GM19455 (cell line): ENCODE data around the gene NTRK3.
"Not testable (repeated sequence)": the region's sequence is repeated elsewhere in the genome, so short reads cannot be mapped to it uniquely, and the experiment has no call there.

Source experiments
- ATAC-seq: cut with Tn5 transposase; IDR thresholded peaks from one replicate; pipeline ENCODE4 v1.9.1; 2021; ENCODE audit not compliant: unreplicated experiment

The NTRK3 gene

DNA sequence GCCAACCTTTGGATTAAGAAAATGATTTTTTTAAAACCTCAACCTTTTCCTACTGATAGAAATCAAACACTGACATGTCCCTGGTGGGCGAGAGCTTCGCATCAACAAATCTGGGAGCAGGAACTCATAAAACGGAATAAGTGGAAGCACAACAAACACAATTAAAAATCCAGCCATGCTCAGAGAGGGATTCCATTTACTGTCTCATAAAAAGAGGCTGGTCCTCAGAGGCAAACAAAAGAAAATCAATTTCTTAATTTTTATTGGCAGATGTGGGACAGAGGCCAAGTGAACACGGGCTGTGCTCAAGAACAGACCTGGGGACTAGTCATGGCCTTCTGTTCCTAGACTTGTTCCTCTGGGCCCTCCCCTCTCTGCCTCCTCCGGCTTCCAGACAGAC, 214.5 kb downstream of the NTRK3 start:
- no peak for ATAC-seq

DNA sequence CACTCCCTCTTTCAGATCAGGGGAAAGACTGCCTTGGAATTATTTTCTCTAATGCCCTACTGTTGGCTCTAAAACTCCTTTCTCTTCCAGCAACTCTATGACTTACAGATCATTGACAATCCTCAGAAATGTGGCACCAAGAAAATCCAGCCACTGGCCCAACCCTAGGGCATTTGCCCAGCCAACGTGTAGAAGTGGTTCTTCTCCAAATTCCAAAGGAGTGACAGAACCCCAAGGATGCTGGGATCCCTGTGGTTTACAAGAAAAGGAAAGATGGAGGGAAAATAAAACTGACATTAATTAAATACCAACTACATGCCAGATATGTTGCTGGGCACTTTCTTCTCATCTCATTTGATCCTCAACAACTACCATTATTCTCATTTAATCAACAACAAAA, 216.0 kb downstream of the NTRK3 start:
- ATAC-seq: no peak

DNA sequence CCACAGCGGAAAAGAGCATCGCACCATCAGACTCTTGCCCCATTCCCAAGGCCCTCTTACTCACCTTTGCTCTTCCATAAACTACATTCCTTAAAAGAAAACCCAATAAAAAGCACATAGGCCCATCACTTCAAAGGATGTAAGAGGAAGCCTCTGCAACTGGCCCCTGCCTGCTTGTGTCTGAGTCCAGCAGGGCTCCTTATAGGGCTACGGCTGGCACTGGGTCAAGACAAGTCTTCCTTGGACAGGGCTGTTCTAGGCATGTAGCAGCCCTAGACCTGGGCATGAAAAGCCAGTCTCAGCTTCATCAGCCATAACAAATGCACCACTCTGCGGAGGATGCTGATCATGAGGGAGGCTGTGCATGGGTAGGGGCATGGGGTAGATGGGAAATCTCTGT, 218.3 kb downstream of the NTRK3 start:
- ATAC-seq: no peak

DNA sequence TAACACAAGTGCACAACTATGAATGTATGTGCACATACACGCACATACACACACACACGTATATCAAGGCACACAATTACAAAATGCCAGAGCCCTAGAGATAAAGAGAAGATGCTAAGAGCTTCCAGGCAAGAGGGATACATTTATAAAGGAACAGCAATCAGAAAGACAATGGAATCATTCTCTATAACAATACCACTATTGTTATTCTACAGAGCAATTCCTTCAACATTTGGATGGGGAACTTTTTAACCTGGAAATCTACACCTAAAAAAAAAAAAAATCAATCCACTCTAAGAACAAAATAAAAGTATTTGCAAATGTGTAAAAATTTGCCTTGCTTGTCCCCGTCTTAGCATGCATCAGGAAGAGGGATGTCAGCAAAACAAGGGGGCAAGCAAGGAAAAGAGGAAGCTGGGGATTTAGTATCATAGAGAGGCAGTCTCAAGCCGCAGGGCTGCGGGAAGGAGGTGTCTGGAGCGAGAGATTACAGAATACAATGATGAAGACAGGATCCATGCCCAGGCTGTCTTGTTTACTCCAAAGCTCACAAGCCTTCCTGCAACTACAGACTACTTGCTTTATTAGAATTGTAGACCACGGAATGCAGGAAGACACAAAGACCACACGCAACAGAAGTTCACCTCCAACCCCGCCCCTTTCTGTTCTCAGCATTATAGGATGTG, 220.2 kb downstream of the NTRK3 start:
- no peak for ATAC-seq

DNA sequence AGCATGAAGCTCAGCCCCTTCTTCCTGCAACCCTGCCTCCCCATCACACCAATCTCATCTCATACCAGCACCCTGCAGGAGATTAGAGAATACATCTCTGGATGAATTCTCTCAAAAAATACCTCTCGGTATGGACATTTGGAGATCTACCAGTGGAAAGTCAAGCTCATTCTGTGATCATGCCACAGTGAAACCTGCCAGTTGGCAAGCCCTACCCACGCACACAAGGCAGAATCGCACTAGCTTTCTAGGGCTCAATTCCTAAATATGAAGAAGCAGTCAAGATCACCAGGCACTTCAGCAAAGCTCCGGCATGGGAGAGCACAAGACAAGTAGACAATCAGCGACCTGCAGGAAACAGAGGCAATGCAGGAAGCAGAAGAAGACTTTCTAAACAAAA, 221.2 kb downstream of the NTRK3 start:
- ATAC-seq: no peak

DNA sequence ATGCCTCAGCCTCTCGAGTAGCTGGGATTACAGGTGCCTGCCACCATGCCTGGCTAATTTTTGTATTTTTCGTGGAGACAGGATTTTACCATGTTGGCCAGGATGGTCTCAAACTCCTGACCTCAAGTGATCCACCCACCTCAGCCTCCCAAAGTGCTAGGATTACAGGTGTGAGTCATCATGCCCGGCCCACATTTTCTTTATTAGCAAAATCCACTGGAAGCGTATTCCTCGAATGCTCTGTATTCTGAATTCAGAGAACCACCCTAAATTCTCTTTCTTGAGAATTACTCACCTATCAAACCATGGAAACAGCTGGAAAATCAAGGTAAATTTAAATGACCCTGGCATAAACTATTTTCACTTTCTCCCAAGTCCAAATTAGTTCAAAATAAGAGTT, 223.1 kb downstream of the NTRK3 start:
- ATAC-seq: not testable (repeated sequence)

DNA sequence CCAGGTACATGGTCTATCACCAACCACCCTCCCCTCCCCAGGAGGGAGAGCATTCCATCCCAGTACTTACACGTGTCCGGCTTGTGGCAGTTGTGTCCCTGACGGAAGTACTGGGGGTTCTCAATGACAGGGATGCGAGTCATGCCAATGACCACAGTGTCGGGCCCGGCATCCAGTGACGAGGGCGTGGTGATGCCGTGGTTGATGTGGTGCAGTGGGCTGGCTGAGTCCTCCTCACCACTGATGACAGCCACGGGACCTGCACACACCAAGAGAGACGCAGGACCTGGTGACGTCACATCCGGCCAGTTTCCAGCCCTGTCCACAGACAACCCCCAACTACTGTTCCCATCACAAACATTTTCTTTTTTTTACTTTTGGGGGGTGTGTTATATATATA, 223.8 kb downstream of the NTRK3 start:
- no peak for ATAC-seq

DNA sequence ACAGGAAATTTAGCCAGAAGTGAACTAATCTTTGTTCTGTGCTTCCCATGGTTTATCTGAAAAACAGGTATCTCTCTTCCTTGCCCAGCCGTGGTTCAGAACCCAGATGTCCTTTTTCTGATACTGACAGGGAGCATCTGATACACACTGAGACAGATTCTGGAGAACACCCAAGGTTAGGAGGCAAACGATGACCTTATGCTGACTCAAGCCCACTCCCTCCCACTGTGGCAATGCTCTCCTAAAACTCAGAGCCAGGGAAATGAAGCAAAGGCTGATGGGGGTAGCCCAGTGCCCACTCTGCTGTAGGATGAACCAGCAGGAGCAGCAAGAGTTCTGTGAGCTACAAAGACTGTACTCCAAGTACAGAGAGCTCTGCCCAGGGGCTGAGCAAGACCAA, 225.1 kb downstream of the NTRK3 start:
- ATAC-seq: no peak

DNA sequence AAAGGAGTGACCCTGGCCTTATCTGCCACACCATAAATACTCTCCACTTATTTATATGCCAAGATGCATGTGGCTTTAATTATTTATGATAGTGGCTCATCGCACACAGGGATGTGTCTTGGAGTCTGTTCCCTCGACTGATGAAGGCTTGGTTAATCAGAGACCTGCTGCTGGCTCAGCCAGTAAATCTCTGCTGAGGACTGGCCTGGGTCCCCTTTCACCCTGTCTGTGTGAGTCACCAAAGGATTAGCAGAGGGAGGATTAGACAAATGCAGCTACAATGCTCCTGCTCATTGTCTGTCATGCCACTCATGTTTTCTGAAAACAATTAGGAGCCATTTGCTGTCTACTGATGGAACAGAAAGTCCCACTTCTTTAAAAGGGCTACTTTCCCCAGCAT, 226.8 kb downstream of the NTRK3 start:
- ATAC-seq: no peak

DNA sequence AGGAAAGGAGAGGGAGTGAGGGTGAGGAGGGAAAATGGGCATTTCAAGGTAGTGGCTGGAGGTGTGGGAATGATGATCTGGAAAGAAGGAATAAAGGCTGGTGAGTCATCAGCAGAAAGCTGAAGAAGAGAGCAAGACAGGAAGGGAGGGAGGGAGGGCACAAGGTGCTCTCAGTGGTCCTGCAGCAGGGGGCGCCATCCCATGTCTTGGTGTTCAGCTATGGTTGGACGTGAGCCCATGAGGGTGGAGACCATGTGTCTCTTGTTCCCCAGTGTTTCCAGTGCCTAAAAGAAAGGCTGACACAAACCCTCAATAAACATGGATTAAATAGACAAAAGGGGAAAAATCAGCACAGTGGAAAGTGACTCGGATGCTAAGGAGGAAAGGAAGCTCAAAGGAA, 228.5 kb downstream of the NTRK3 start:
- ATAC-seq: no peak

DNA sequence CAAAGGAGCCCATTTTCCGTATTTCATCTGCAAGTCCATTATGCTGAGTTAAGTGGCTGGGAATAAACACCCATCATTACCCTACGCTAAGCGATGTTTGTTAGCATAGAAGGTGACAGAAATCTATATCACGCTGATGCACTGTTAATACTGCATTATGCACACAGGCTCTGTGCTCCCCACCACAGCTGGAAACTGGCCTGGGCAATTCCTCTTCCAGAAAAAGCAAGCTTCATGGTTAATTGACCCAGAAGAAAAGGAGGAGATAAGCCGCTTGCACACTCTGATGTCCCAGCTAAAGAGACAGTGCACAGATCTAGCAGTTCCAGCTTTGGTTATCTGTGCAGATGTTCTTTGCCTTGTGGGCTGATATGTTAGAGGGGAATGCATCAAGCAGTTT, 232.6 kb downstream of the NTRK3 start:
- ATAC-seq: no peak

DNA sequence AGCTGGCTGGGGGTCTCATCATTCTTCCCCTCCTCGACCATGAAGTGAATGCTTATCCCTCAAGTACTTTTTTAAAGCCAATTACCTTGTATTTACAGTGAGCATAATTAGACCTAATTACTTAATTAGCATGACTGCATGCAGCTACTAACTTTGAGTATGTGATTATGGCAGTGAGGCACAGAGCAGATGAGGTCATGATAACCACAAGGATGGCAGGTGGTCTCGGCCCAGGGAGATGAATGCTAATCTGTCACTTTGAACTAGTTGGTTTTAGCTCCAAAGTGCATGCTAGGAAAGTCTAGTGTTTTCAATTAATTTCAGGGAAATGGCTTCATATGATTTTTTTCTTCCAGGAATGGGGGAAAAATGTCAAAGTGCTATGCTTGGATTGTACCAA, 233.8 kb downstream of the NTRK3 start:
- ATAC-seq: no peak

DNA sequence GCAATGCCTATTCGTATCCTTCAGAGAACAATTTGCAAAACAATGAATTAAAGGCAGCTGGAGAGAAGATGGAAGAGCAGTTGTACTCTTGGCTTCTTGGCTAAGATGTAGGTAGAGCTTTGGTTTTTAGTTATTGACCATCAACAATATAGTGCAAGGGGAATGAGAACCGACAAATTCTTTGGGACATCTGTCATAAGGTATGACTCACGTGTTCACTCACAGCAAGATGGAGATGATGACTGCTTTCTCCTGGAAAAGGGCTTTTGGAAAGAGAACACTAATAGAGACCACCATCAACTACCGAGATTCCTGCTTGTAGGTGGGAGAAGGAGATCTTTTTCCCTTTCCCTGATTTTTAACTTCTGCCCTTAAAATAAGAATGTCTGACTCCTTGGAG, 234.9 kb downstream of the NTRK3 start:
- ATAC-seq: no peak

DNA sequence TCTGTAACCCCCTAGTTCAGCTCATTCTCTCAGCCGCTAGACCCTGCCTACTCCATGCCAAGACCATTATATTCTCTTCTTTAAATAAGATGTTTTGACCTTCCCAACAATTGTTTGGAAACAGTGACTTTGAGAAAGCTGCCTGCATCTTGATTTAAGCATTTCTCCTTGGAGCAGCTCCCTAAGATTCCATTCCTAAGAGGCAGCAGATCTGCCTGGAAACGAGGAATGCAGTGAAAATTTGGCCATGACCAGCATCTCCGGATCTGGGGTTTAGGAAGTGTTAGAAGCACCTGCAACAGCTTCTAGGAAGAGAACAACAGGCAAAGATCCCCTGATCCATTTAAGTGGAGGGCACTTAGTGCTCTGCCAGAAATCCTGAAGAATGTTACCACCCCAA, 235.7 kb downstream of the NTRK3 start:
- no peak for ATAC-seq

DNA sequence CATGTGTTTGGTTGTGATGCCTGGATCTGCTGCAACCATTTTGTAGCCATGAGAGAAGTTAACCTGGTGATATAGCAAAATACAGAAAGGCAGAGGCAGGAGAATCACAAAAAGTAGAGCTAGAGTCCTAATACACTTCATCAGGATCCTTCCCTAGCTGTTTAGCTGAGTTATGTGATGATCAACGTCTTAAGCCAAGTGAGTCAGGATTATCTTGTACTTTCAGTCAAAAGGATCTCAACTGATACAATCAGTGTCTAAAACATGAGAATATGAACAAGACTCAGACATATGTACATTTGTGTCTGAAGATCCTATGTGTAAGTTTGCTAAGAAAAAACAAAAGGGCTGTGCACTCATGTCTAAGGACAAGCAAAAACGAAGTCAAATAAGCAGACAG, 236.9 kb downstream of the NTRK3 start:
- ATAC-seq: no peak

DNA sequence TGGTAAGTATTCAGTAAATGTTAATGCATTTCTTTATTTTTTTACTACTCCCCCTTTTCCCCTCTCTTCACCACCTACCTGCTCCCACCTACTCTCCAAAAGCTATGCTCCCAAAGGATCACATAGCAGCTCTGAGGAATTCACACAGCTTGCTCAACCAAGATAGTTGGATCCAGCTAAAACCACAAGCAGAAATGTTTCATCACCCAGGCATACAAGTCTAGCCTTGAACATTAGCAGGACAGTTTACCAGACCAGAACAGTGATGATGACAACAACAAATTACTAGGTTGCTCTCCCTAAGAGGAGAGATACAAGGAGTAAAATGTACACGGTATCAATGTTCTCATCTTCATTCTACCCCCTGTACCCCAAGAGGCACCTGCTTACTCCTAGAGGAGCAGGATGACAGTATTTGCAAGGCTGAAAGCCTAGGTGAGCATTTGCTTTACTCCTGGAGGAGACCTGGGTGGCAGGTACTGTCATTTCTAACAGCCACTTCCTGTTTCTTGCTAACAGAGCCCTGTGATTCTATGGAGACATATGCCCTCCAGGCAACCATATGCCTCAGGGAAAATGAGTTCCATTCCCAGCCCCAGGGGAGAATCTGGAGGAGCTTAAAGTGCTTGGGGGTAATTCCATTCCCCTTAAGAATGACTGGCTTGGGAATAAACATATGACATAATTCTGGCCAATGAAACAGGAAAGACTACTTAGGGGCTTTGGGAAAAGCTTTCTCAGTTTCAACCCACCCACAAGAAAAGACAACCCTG, 237.5 kb downstream of the NTRK3 start:
- ATAC-seq: no peak

DNA sequence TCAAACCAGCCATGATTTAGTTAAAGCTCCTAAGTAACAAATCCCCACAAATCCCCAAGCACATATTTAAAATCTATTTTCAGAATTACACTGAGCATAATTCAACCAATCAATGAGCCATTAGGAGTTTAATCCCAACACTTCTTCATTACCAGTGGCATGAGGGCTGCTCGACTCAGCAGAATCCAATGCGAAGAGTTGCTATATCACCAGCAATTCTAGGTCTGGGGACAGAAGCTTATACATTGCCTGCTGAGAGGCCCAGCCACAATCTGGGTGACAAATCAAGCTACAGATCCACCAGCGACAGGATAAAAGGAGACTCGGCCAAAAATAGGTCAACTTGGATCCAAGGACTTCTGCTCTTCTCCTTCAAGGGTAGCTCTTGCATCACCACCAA, 238.8 kb downstream of the NTRK3 start:
- no peak for ATAC-seq

DNA sequence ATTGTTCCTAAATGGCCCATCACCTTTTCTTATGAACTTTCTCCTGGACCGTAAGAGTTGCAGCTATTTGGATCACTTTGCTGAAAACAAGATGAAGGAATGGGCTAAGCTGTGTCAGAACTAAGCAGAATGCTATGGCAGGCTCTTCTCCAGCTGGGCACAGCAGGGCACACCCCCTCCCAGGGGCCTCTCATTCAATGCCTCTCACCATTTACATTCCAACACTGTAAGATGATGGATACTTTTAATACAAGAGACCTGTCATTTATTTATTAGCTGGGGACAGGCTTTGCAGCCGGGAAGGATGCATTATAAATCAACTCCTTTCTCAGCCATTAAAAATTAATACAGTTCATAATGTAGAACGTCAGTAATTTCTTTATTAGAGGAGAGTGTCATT, 240.1 kb downstream of the NTRK3 start:
- ATAC-seq: no peak

DNA sequence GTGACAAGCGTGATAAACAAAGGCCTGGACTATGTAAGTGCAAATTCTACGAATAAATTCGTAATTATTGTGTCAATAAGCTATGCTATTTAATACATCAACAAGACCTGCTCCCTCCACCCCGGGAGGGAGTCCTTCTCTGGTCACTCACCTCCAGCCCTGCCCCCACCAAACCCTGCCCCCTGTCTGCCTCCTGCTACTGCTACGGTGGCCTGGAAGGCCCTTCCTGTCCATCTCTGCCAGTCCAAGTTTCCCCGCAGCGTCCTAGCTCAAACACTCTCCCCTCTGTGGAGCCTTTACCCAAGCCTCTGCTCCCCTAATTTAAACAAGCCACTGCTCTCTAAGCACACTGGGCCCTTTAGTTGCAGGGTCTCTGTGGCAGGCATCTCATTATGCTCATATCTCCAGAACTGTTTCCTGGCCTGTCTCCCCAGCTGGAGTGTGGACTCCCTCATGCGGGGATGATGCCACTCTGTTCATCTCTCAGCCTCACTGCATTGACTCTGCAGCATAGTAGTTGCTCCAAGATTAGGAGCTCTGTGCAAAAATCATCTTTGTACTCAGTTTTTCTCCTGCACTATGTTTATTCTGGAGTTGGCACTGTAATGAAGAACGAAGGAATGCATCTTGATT, 241.2 kb downstream of the NTRK3 start:
- ATAC-seq: no peak

DNA sequence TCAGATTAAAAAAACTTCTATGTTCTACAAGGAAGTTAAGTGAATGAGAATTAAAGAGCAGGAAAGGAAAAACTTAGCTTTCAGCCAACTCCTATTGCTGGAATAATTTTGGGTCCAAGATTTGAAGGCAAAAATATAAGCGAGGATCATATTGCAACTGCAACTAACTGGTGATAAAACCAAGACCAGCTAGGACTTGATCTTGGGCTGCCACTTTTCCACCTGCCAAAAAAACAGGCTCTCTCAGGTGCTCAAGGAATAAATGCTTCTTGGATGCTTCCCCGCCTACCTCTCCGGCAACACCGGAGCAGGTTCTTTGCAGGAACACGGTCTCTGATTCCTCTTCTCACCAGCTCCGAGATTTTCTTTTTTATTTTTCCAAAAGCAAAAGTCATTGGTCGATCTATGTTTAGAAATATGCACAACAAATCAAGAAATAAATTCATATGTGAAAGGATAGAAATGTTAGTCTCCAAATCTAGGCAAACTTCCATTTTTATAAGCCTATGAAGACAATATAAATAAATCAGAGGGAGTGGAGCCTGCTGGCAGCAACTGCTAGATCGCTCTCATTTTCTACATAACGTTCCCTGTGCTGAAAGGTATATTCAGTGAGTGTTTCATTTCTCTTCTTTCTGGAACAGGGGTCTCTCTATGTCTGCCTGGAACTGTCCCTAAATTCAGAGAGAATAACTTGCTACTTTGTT, 241.9 kb downstream of the NTRK3 start:
- ATAC-seq: no peak

DNA sequence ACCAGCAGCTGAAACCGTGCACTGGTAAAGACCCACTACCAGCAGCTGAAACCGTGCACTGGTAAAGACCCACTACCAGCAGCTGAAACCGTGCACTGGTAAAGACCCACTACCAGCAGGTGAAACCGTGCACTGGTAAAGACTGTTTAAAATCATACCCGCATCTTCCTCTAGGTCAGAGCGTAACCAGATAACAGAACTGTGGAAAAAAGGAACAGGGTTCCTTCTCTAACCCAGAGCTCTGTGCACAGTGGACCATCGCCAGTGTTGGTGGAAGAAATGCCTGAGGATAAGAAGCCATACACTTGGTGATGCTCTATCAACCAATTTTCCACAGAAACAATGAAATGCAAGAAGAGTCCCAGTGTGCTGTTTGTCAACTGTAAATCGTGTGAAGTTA, 243.4 kb downstream of the NTRK3 start:
- ATAC-seq: no peak

DNA sequence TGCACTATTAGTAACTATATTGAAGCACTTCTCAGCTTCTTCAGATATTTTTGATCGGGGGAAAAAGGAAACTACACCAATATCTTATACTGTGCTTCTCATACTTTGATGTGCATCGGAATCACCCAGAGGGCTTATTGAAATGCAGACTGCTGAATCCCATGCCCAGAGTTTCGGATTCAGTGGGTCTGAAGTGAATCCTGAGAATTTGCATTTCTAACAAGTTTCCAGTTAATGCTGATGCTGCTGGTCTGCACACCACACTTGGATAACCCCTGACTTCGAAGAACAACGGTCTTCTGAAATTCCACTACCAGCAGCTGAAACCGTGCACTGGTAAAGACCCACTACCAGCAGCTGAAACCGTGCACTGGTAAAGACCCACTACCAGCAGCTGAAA, 243.9 kb downstream of the NTRK3 start:
- no peak for ATAC-seq
